HG03565 (cell line): ENCODE data around the gene WDR62.
"Not testable (repeated sequence)": the region's sequence is repeated elsewhere in the genome, so short reads cannot be mapped to it uniquely, and the experiment has no call there.

Experiments used
- ATAC-seq: cut with Tn5 transposase; IDR thresholded peaks from one replicate; pipeline ENCODE4 v1.9.1; 2021; ENCODE audit warnings: mild to moderate bottlenecking, moderate library complexity; ENCODE audit not compliant: unreplicated experiment

WDR62 gene

DNA sequence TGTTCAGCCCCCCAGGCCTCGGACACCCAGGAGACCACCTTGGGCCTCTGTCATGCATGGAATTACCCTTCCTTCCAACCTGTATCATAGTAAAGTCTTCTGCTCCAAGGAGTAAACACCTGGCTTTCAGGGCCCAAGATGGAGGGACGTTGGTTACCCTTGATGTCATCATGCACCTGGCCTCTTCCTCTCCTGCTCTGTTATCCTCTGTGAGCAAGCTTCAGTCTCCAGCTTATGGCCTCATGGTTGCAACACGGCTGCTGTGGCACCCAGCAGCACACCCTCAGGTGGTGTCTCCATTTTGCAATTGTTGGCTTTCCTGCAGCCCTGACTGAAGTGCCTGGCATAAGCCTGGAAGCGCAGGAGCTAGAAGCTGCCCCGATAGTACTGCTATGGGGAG, 52.3 kb downstream of the WDR62 start:
- no peak for ATAC-seq

DNA sequence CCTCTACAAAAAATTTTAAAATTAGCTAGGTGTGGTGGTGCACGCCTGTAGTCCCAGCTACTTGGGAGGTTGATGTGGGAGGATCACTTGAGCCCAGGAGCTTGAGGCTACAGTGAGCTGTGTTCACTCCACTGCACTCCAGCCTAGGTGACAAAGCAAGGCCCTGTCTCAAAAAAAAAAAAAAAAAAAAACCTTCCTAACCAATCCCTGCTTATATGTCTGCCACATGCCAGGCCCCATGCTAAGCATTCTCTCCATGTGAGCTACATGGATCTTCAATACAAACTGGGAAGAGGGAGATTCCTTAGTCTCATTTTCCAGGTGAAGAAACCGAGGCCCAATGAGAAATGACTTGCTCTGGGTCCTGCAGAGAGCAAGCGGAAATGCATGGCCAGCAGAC, 54.0 kb downstream of the WDR62 start:
- no peak for ATAC-seq

DNA sequence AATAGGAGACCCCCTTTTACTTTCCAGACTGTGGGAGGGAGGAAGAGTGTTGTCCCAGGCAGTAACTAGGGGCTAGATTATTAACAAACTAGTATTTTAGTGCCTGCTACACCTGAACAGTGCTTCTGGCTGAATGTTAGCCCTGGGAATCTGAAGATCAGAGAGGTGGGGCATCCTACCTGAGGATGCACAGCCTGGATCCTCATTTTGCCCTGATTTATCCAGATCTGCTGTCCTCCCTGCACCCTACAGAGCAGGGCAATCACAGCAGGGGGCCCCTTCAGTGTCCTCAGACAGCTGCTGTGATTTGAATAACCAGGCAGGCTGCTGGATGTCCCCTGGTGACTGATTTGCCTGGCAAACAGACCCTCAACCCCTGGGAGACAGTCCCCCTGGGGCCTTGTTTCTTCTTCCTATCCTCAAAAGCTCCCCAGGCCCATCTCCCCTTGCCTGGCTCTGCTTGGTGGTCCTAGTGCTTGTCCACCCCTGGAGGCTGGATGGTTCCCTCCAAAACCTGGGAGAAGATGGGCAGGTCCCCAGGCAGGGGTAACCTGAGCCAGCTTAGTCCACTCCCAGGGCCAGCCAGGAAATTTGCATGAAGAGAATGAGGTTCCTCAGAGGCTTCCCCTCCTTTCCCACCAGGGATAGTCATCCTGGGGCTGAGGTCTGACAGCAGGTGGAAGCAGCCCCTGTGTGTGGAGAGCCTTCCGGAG, 55.9 kb downstream of the WDR62 start, which contains the start of gene OVOL3:
TSS of gene OVOL3 (plus strand) at position 657 of the 713 bp plus-strand sequence. CDS start 60 bp downstream, outside the sequence.
- no peak for ATAC-seq

DNA sequence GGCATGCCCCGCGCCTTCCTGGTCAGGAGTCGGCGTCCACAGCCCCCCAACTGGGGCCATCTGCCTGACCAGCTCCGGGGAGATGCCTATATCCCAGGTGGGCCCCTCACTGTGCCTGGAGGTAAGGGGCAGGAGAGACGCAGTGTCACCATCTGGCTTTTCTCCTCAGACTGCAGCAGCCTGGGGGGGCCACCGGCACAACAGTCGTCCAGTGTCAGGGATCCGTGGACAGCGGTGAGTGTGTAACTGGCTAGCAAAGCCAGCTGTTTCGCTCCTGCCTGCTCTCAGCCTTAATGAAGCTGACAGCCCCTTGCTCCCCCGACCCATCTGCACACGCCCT, 56.5 kb downstream of the WDR62 start:
- no peak for ATAC-seq

DNA sequence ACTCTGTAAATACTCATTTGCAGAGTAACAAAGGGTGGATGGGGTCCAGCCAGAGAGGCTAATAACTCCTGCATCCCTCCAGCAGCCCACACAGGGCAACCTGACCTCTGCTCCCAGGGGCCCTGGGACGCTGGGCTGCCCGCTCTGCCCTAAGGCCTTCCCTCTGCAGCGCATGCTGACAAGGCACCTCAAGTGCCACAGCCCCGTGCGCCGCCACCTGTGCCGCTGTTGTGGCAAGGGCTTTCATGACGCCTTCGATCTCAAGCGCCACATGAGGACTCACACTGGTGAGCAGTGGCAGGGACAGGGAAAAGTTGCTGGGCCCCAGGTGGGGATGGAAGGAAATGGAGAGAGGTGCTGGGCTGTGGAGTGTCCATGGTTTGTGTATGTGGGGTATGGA, 58.0 kb downstream of the WDR62 start:
- ATAC-seq: no peak

DNA sequence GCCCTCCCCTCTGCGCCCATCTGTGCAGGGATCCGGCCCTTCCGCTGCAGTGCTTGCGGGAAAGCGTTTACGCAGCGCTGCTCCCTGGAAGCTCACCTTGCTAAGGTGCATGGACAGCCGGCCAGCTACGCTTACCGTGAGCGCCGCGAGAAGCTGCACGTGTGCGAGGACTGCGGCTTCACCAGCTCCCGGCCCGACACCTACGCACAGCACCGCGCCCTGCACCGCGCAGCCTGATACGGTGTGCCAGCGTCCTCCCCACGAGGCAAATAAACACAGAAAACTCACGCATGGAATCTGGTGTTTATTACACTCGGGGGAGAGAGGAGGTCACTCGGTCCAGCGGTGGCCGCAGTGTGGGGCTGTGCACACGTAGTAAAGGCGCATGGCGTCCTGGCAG, 58.7 kb downstream of the WDR62 start:
- no peak for ATAC-seq

DNA sequence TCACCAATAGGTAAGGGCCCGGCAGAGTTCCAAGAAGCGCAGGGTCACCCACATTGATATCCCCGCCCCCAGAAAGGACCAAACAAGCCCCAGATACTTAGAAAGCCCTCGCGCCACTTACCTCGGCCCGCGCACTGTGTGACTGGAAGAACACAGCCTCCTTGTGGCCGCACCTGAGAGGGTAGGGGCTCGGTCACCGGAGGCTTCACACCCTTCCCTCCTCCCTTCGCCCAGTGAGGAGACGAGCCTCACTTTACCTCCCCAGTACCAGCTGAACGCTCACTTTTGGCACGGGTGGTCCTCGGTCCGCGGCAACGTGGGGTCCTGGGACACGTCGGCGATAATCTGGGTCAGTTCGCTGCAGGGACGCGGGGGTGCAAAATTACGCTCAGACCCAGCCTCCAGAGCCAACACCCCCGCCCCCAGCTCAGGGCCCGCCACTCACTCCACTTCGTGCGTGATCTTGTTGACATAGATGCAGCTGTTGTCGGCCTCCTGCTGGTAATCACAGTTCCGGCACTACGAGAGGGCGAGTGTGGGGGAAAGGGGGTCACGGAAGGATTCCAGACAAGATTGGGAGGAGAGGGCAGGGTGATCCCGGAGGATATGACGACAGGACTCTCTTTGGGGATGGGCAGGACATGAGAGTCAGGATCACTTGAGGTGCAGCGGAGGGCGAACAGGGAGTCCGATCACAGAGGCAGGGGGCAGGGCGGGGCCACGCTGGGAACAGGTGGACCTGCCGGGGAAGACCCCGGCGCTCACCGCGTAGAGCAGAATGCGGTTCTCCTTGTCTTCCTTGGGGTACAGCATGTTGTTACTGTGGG, 59.4 kb downstream of the WDR62 start:
- no peak for ATAC-seq

DNA sequence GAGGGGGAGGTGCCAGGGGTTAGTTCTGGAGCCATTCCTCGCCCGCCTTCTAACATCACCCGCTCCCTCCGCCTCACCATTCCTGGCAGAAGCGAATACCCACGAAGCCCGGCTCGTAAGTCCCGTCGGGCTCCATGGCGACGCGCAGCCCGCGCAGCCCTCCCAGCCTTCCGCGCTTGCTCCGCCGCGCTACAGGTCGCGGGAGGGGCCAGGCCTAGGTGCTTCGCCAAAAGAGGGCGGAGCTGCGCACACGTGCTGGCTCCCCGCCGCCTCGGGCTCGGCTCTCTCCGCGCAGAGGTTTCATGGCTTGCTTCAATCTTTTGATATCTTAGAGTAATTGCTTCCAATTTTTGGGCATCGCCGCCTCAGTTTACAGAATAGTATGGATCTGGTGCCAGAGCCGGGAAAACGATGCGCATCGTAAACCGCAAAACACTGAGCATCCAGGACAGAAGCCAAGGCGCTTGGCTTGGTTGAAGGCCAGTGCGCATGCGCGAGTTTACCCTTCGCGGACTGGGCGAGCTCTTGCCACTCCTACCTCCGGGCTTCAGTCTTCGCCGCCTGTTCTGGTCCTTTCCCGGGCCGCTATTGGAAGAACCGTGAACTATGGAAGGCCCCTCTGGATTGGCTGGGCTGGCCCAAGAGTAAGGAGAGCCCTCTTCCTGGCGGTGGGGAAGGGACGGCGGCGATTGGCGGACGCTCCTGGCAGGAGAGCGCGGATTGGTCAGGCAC, 60.2 kb downstream of the WDR62 start, which contains the start of gene POLR2I:
TSS of gene POLR2I (minus strand) at position 155 of the 732 bp plus-strand sequence. CDS start at position 136, 19 bp downstream.
- peak; percentile 72 for ATAC-seq

DNA sequence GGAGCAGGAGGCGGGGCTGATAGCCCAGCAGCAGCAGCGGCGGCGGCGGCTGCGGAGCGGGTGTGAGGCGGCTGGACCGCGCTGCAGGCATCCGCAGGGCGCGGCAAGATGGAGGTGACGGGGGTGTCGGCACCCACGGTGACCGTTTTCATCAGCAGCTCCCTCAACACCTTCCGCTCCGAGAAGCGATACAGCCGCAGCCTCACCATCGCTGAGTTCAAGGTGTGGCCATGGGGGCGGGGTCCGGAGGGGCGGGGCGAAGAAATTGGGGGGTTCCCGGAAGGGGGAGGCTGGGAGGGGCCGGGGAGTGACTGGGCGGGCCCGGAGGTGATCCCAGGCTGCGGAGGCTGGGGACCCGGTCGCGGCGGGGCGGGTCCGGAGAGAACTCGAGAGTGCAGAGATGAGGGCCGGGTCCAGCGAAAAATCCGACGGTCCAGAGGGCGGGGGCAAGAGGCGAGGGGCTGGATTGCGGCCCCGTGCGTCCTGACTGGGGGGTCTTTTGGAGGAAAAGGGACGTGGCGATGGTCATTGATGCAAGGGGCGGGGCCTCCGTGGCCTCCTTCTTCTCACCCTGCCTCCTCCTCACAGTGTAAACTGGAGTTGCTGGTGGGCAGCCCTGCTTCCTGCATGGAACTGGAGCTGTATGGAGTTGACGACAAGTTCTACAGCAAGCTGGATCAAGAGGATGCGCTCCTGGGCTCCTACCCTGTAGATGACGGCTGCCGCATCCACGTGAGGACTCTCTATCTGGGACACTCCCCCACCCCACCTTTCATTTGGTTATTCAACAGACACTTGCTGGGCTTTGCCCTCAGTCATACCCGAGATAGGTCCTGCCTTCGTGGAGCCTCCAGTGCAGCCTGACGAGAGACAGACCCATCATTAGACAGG, 61.0 kb downstream of the WDR62 start, which contains the start of gene TBCB:
TSS of gene TBCB (plus strand) at position 16 of the 891 bp plus-strand sequence. CDS start at position 109, 93 bp downstream.
- ATAC-seq: no peak

DNA sequence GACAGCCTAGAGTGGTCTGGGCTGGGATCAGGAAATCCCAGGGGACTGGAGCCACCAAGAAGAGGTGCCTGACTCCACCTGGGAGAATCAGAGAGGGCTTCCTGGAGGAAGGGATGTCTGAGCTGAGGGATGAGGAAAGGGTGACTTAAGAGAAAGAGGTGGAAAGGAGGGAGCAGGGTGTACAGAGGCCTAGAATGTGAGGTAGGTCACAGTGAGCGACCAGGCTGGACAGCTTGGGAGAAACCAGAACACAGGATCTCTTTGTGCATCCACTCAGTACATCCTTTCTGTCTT, 61.6 kb downstream of the WDR62 start:
- no peak for ATAC-seq

DNA sequence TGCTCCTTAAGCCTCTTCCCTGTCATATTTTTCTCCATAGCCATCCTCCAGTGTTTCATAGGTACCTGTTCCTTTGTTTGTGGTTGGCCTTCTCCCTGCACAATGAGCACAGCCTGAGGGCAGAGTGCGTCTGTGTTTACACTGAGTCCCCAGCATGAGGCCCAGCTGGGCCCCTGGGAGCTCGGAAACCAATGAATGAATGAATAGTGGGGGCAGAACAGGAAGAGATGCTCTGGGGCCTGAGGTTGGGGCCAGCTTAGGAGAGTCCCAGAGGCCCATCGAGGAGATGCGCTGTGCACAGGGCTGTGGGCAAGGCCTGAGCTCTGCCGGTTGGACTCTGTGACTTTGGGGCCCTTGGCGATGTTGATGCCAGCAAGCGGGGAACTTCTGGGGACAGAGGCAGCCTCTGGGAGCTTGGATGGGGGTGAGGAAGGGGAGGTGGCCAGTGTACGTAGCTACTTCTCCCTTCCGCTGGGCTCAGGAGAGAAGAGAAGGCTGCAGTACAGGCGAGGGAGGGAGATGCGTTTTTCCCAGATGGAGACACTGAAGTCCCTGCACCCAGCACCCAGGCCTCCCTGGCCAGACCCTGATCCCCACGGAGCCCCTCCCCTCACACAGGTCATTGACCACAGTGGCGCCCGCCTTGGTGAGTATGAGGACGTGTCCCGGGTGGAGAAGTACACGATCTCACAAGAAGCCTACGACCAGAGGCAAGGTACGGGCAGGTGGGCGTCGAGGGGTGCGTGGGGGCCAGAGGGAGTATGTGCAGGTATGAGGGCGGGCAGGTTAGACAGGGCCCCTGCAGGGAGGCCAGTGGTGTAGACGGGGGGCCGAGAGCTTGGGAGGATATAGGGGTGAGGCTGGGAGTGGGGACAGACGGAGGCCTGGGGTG, 65.6 kb downstream of the WDR62 start:
- no peak for ATAC-seq

DNA sequence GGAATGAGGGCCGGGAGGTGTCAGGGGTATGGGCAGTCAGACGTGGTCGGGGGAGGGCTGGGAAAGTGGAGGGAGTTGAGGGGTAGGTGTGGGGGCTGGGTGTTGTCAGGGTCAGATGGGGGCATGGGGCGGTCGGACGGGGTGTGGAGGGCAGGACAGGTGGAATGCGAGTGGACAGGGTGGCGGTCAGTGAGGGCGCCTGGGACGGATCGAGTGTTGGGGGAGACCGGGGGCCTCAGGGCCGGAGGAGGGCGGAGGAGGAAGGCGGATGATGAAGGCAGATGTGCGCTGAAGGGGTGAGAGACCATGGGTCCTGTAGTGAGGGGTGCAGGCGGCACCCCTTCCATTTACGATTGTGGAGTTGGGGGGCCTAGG, 66.3 kb downstream of the WDR62 start:
- ATAC-seq: no peak

DNA sequence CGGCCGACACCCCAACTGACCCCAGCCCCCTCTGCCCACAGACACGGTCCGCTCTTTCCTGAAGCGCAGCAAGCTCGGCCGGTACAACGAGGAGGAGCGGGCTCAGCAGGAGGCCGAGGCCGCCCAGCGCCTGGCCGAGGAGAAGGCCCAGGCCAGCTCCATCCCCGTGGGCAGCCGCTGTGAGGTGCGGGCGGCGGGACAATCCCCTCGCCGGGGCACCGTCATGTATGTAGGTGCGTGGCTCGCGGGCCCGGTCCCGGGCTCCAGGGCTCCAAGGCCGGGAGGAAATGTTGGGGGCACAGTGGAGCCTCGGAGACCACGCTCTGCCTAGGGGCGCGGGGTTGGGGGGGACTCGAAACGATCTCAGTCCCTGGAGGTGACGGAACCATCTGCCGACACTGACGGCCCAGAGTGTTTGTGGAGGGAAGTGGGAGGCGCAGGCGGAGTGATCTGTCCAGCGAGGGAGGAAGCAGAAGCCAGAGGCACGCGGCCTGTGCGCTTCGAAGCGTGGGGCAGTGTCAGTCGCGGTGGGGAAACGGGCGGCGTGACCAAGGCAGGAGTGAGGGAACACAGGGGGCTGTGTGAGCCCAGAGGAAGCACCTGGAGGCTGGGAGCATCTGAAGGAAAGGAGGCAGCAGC, 66.9 kb downstream of the WDR62 start:
- ATAC-seq: no peak

DNA sequence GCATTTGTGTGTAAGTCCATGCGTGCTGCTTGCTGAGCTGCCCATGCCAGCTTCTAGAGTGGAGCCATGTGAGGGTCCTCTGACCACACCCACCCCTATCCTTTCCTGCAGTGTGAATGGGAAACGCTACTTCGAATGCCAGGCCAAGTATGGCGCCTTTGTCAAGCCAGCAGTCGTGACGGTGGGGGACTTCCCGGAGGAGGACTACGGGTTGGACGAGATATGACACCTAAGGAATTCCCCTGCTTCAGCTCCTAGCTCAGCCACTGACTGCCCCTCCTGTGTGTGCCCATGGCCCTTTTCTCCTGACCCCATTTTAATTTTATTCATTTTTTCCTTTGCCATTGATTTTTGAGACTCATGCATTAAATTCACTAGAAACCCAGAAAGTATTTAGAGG, 70.9 kb downstream of the WDR62 start:
- ATAC-seq: no peak

DNA sequence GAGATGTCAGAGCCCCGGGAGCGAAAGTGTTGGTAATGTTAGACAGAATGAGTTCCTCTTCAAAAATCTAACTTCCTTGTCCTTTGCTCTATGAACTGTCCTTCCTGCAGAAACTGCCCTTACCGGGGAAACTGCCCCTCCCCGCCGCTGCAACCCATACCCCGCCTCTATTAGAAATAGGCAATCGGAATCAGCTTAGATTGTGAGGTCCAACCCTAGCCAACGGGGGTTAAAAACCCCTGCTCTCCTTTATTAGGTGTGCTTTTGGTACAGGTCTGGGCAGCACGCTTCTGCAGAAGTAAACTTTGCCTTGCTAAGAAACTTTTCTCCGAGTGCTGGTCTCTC, 73.7 kb downstream of the WDR62 start:
- no peak for ATAC-seq

DNA sequence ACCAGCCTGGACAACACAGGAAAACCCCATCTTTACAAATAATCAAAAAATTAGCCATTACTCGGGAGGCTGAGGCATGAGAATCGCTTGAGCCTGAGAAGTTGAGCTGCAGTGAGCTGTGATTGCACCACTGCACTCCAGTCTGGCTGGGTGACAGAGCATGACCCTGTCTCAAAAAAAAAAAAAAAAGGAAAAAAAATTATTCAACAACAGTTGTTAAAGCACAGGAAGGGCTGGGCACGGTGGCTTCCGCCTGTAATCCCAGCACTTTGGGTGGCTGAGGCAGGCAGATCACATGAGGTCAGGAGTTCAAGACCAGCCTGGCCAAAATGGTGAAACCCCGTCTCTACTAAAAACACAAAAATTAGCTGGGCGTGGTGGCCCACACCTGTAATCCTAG, 76.5 kb downstream of the WDR62 start:
- ATAC-seq: not testable (repeated sequence)

DNA sequence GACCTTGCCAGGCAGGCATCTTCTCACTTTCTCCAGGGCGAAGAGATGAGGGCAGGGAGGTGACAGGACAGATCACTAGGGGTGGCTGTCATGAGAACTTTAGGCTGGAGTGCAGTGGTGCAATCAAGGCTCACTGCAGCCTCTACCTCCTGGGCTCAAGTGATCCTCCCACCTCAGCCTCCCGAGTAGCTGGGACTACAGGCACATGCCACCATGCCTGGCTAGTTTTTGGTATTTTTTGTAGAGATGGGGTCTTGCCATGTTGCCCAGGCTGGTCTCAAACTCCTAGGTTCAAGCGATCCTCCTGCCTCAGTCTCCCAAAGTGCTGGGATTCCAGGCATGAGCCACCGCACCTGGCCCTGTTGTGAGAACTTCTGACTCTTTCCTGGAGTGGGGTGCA, 80.2 kb downstream of the WDR62 start:
- not testable (repeated sequence) for ATAC-seq

DNA sequence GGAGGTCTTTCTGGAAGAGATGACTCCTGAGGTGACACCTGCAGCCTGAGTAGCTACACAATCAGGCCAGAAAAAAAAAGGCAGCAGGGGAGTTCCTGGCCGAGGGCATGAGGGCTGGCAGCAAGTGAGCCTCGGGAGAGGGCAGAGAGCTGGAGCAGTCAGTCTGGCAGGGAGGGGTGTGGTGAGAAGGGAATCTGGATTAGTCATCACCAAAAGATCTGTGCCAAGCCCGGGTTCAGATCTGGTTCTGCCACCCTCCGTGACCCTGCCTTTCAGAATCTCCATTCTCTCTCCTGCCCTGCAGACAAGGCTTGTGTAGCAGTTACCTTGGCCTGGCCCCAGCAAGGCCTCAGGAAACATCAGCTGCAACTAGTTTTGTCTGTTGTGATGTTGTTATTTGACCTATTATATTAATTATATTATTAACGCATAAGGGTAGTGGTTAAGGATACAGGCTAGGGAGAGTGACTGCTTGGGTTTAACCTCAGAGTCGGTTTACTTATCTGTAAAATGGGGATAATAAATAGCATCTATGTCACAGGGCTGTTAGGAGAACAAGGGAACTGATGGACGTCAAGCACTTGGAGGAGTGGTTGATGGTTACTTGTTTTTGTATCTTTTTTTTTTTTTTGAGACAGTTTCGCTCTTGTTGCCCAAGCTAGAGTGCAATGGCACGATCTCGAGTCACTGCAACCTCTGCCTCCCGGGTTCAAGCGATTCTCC, 82.4 kb downstream of the WDR62 start:
- ATAC-seq: no peak

DNA sequence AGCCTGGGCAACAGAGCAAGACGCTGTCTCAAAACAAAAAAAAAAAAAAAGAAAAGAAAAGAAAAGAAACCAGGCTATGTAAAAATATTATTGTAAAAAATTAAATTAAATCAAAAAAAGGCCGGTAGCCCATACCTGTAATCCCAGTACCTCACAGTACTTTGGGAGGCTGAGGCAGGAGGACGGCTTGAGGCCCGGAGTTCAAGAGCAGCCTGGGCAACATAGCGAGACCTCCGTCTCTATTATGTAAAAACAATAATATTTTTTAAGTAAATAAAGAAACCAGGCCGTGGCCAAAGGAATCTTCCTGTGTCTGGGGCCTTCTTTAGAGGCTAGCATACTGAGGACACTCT, 84.4 kb downstream of the WDR62 start:
- no peak for ATAC-seq
